ENCODE data around the gene MUC4. TPM values are rescaled to one million over a fixed set of nuclear protein-coding genes. Genes with fewer than 3 reads are reported as not detected.

The MUC4 gene
- total and polyA plus RNA-seq, 4 donors: not detected

DNA sequence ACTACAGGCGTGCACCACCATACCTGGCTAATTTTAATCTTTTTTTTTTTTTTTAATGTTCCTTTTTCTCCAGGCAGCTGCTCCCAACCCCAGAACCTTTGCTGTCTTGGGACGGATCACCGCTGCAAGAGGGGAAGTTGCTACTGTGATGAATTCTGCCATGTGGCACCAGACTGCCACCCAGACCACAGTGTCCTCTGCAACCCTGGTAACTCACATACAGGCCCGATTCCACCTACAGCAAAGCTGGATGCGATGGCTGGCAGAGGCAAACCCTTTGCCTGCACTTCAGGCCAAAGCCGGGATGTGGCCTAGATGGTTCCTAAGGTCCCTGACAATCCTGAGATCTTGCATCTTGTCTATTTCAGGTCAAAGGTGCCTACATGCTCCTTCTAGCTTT is 103.7 kb downstream of the MUC4 start:
- Histone ChIP-seq H3K4me1 (ENCODE audit: control insufficient read depth in 4 of 4, insufficient read depth in 4 of 4, low read length in 3 of 4) (no peaks in the 10 kb centered on the region), H3K4me3 (ENCODE audit: low read depth in 1 of 3, low read length in 3 of 3) (no peak overlapping the region), H3K27me3 (ENCODE audit: control insufficient read depth in 4 of 4, insufficient read depth in 4 of 4, low read length in 3 of 4) (no peaks in the 10 kb centered on the region), H3K9me3 (ENCODE audit: control insufficient read depth in 4 of 4, low read length in 3 of 4) (no peaks in the 10 kb centered on the region), H3K27ac (ENCODE audit: low read depth in 1 of 2, low read length in 2 of 2) (no peak overlapping the region), H3K9ac (ENCODE audit: low read depth in 1 of 2, low read length in 2 of 2) (no peak overlapping the region), H3K36me3 (ENCODE audit: control insufficient read depth in 4 of 4, insufficient read depth in 3 of 4, low read depth in 1 of 4, low read length in 3 of 4) (peaks cover 2 to 20% (median 7%) of the 10 kb centered on the region in 4 donors)
- WGBS: 88% methylated on average over 6 of the region's 6 CpGs
- TF ChIP-seq NR2F2 (IDR thresholded peaks at IDR 0.05) (no peak), SP1 (IDR thresholded peaks at IDR 0.05) (no peak), YY1 (IDR thresholded peaks at IDR 0.05) (no peak), RAD21 (IDR thresholded peaks at IDR 0.05) (no peak), FOXA1 (IDR thresholded peaks at IDR 0.05) (no peak), EGR1 (IDR thresholded peaks at IDR 0.05; ENCODE audit: low read depth in 2 of 2) (no peak), GABPA (IDR thresholded peaks at IDR 0.05 in 1 of 2, conservative IDR thresholded peaks at IDR 0.05 in 1 of 2) (no peak), MAX (IDR thresholded peaks at IDR 0.05) (no peak), HNF4G (IDR thresholded peaks at IDR 0.05) (no peak), FOXA2 (IDR thresholded peaks at IDR 0.05) (no peak), TAF1 (conservative IDR thresholded peaks at IDR 0.05) (no peak), JUND (IDR thresholded peaks at IDR 0.05) (no peak)
- TF ChIP-seq, protein P1, sequence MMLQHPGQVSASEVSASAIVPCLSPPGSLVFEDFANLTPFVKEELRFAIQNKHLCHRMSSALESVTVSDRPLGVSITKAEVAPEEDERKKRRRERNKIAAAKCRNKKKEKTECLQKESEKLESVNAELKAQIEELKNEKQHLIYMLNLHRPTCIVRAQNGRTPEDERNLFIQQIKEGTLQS (IDR thresholded peaks at IDR 0.05): no peak
- no peak for DNase-seq (ENCODE audit: low spot score)

- H3K27ac ChIP-seq (ENCODE audit: low read depth in 1 of 2, low read length in 2 of 2): no peak overlapping the region
- no peak overlapping the region for H3K9ac ChIP-seq (ENCODE audit: low read depth in 1 of 2, low read length in 2 of 2)
- WGBS: 82% methylated on average over 9 of the region's 9 CpGs
- H3K4me3 ChIP-seq (ENCODE audit: low read depth in 1 of 3, low read length in 3 of 3): no peak overlapping the region
- H3K27me3 ChIP-seq (ENCODE audit: control insufficient read depth in 4 of 4, insufficient read depth in 4 of 4, low read length in 3 of 4): no peaks in the 10 kb centered on the region
- H3K9me3 ChIP-seq (ENCODE audit: control insufficient read depth in 4 of 4, low read length in 3 of 4): no peaks in the 10 kb centered on the region
- no peaks in the 10 kb centered on the region for H3K4me1 ChIP-seq (ENCODE audit: control insufficient read depth in 4 of 4, insufficient read depth in 4 of 4, low read length in 3 of 4)
- no peak for TF ChIP-seq HNF4A (conservative IDR thresholded peaks at IDR 0.05)
- no peak for TF ChIP-seq GABPA (IDR thresholded peaks at IDR 0.05 in 1 of 2, conservative IDR thresholded peaks at IDR 0.05 in 1 of 2)
- no peak for TF ChIP-seq SP1 (IDR thresholded peaks at IDR 0.05)
- TF ChIP-seq, protein P2, sequence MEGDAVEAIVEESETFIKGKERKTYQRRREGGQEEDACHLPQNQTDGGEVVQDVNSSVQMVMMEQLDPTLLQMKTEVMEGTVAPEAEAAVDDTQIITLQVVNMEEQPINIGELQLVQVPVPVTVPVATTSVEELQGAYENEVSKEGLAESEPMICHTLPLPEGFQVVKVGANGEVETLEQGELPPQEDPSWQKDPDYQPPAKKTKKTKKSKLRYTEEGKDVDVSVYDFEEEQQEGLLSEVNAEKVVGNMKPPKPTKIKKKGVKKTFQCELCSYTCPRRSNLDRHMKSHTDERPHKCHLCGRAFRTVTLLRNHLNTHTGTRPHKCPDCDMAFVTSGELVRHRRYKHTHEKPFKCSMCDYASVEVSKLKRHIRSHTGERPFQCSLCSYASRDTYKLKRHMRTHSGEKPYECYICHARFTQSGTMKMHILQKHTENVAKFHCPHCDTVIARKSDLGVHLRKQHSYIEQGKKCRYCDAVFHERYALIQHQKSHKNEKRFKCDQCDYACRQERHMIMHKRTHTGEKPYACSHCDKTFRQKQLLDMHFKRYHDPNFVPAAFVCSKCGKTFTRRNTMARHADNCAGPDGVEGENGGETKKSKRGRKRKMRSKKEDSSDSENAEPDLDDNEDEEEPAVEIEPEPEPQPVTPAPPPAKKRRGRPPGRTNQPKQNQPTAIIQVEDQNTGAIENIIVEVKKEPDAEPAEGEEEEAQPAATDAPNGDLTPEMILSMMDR (IDR thresholded peaks at IDR 0.05; ENCODE audit: low read depth, low read length, missing input control): no peak
- no peak for TF ChIP-seq MAX (IDR thresholded peaks at IDR 0.05)
- no peak for TF ChIP-seq RAD21 (IDR thresholded peaks at IDR 0.05)
- TF ChIP-seq JUND (IDR thresholded peaks at IDR 0.05): no peak
- no peak for TF ChIP-seq YY1 (IDR thresholded peaks at IDR 0.05)
- no peak for TF ChIP-seq RXRA (IDR thresholded peaks at IDR 0.05)
- TF ChIP-seq EGR1 (IDR thresholded peaks at IDR 0.05; ENCODE audit: low read depth in 2 of 2): no peak
- no peak for TF ChIP-seq FOXA2 (IDR thresholded peaks at IDR 0.05)
- TF ChIP-seq ZBTB33 (IDR thresholded peaks at IDR 0.05): no peak
- no peak for TF ChIP-seq TAF1 (conservative IDR thresholded peaks at IDR 0.05)
- TF ChIP-seq HNF4G (IDR thresholded peaks at IDR 0.05): no peak
- TF ChIP-seq NR2F2 (IDR thresholded peaks at IDR 0.05): no peak
- no peak for TF ChIP-seq FOXA1 (IDR thresholded peaks at IDR 0.05)
- TF ChIP-seq, protein P1 (IDR thresholded peaks at IDR 0.05): no peak
- TF ChIP-seq, protein P3, sequence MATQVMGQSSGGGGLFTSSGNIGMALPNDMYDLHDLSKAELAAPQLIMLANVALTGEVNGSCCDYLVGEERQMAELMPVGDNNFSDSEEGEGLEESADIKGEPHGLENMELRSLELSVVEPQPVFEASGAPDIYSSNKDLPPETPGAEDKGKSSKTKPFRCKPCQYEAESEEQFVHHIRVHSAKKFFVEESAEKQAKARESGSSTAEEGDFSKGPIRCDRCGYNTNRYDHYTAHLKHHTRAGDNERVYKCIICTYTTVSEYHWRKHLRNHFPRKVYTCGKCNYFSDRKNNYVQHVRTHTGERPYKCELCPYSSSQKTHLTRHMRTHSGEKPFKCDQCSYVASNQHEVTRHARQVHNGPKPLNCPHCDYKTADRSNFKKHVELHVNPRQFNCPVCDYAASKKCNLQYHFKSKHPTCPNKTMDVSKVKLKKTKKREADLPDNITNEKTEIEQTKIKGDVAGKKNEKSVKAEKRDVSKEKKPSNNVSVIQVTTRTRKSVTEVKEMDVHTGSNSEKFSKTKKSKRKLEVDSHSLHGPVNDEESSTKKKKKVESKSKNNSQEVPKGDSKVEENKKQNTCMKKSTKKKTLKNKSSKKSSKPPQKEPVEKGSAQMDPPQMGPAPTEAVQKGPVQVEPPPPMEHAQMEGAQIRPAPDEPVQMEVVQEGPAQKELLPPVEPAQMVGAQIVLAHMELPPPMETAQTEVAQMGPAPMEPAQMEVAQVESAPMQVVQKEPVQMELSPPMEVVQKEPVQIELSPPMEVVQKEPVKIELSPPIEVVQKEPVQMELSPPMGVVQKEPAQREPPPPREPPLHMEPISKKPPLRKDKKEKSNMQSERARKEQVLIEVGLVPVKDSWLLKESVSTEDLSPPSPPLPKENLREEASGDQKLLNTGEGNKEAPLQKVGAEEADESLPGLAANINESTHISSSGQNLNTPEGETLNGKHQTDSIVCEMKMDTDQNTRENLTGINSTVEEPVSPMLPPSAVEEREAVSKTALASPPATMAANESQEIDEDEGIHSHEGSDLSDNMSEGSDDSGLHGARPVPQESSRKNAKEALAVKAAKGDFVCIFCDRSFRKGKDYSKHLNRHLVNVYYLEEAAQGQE (IDR thresholded peaks at IDR 0.05): no peak
- DNase-seq (ENCODE audit: low spot score): no peak
- H3K36me3 ChIP-seq (ENCODE audit: control insufficient read depth in 4 of 4, insufficient read depth in 3 of 4, low read depth in 1 of 4, low read length in 3 of 4): peaks cover 0 to 11% (median 4%) of the 10 kb centered on the region in 4 donors
Observed at GRCh38 chr3:195705081-195705991, 106.4 kb downstream of the MUC4 start.

Measured in liver (tissue), 9 donors.